Ovary (tissue), 3 donors: Measurements from ENCODE around the gene FBXW2.

ENCODE experiments used
- CTCF ChIP-seq, 3 donors: fragments of 450-650 bp in 2 of 3; fragments of 200-600 bp in 1 of 3; IDR thresholded peaks; one replicate each; pipeline versions ENCODE4 v1.5.1 to v1.8.0; 2016 to 2022; ENCODE audit warnings: antibody characterized with exemption in 3 of 3, mild to moderate bottlenecking in 1 of 3
- EP300 ChIP-seq: sonication (generic); formaldehyde crosslinking; IDR thresholded peaks from one replicate; pipeline ENCODE4 v1.6.1; 2017; ENCODE audit warnings: antibody characterized with exemption
- POLR2A ChIP-seq: fragments of 450-650 bp; IDR thresholded peaks from one replicate; pipeline ENCODE4 v1.6.1; 2017; ENCODE audit warnings: antibody characterized with exemption, mild to moderate bottlenecking, moderate library complexity
- donor health status: DM: no; HTN: no; CAD: no.

- no peak for TF ChIP-seq POLR2A
- no peak for TF ChIP-seq CTCF (IDR thresholded peaks at IDR 0.05)
- TF ChIP-seq EP300 = no peak
Observed at GRCh38 chr9:120756531-120756930, 36.7 kb downstream of the FBXW2 start.
